HCT116 (cell line): ENCODE measurements around the gene PDC. TPM values are rescaled to one million over a fixed set of nuclear protein-coding genes. Genes with fewer than 3 reads are reported as not detected.

Experiments used
- ATAC-seq: fragments of 200-7000 bp; cut with Tn5 transposase; 2 replicates; pipeline ENCODE4 v1.9.1; 2020; ENCODE audit warnings: mild to moderate bottlenecking, moderate library complexity
- BruUV-seq: library from RNA; stranded (reverse); fragments of 400-500 nt; replicated peaks from 2 replicates; lab custom pipeline; 2021; lab: Mats Ljungman, UMichigan
- CTCF ChIA-PET: fragments of 300-600 bp; sonication (Branson Sonifier 250); formaldehyde crosslinking; loops from one replicate; lab custom pipeline; 2021; ENCODE audit warnings: antibody characterized with exemption; lab: Charles Lee
- POLR2A ChIA-PET: fragments of 300-600, 350-600 bp; sonication (Branson Sonifier 250); formaldehyde crosslinking; loops from one replicate; lab custom pipeline; 2021; ENCODE audit warnings: antibody characterized with exemption; lab: Charles Lee
- RAD21 ChIA-PET, 2 experiments: fragments of 300-600 bp; sonication (Branson Sonifier 250); formaldehyde crosslinking; loops; one replicate each; lab custom pipeline; 2023; ENCODE audit warnings: low total read pairs in 2 of 2; ENCODE audit not compliant: uncharacterized antibody in 2 of 2, unreplicated experiment in 2 of 2, low non-redundant PET in 1 of 2; lab: Charles Lee
- DNase-seq: peaks from one replicate; pipeline ENCODE4 v3.0.0-alpha.2; 2010; ENCODE audit warnings: low read depth, low spot score
- H2AFZ ChIP-seq: fragments of 200-600 bp; shearing (Covaris generic), sonication (generic); 2 replicates; pipeline ENCODE4 v1.6.1; 2017; ENCODE audit warnings: low read depth, mixed run types, mixed read lengths, antibody characterized with exemption, low read length; ENCODE audit not compliant: poor library complexity, severe bottlenecking
- H3K27ac ChIP-seq: 2 replicates; pipeline ENCODE4 v1.5.1; 2012; ENCODE audit warnings: low read depth, low read length
- H3K27me3 ChIP-seq: fragments of 200-600 bp; sonication (generic); 2 replicates; pipeline ENCODE4 v1.6.1; 2016; ENCODE audit warnings: mixed run types, low read length, mixed read lengths; ENCODE audit not compliant: insufficient read depth
- H3K36me3 ChIP-seq, 2 experiments: fragments of 200-500 bp in 1 of 2; fragments of 200-600 bp in 1 of 2; sonication (Bioruptor generic) in 1 of 2; sonication (generic) in 1 of 2; 2 replicates each; pipeline versions ENCODE4 v1.5.1 to v1.6.1; 2014 to 2016; ENCODE audit warnings: low read length in 2 of 2, inconsistent platforms in 1 of 2, mixed read lengths in 1 of 2, mixed run types in 1 of 2; ENCODE audit not compliant: insufficient read depth in 2 of 2, control insufficient read depth in 1 of 2
- H3K4me1 ChIP-seq, 2 experiments: fragments of 200-600 bp in 1 of 2; sonication (generic) in 1 of 2; 2 replicates each; pipeline versions ENCODE4 v1.5.1 to v1.6.1; 2012 to 2017; ENCODE audit warnings: low read length in 2 of 2, inconsistent platforms in 1 of 2, mild to moderate bottlenecking in 1 of 2, mixed read lengths in 1 of 2, mixed run types in 1 of 2, moderate library complexity in 1 of 2; ENCODE audit not compliant: insufficient read depth in 2 of 2, control insufficient read depth in 1 of 2
- H3K4me2 ChIP-seq: fragments of 200-600 bp; sonication (generic); 2 replicates; pipeline ENCODE4 v1.6.1; 2017; ENCODE audit warnings: mixed run types, low read length, mixed read lengths
- H3K4me3 ChIP-seq, 2 experiments: fragments of 200-600 bp in 1 of 2; sonication (generic) in 1 of 2; replicated peaks in 1 of 2; 2 replicates each; pipeline ENCODE4 v1.5.1; 2011 to 2016; ENCODE audit warnings: low read length in 2 of 2, control low read depth in 1 of 2, low read depth in 1 of 2, mild to moderate bottlenecking in 1 of 2, mixed read lengths in 1 of 2, mixed run types in 1 of 2
- H3K79me2 ChIP-seq: fragments of 200-600 bp; sonication (generic); 2 replicates; pipeline ENCODE4 v1.6.1; 2017; ENCODE audit warnings: mild to moderate bottlenecking, mixed run types, low read length, moderate library complexity, mixed read lengths; ENCODE audit not compliant: insufficient read depth
- H3K9ac ChIP-seq: fragments of 200-600 bp; sonication (generic); 2 replicates; pipeline ENCODE4 v1.6.1; 2016; ENCODE audit warnings: low read length, mixed read lengths
- H3K9me2 ChIP-seq: fragments of 200-600 bp; sonication (generic), shearing (Covaris generic); 2 replicates; pipeline ENCODE4 v1.6.1; 2017; ENCODE audit warnings: mixed run types, mild to moderate bottlenecking, moderate library complexity; ENCODE audit not compliant: insufficient read depth
- H3K9me3 ChIP-seq, 2 experiments: fragments of 200-500 bp in 1 of 2; fragments of 200-600 bp in 1 of 2; sonication (Bioruptor generic) in 1 of 2; sonication (generic) in 1 of 2; 2 replicates each; pipeline ENCODE4 v1.6.1; 2014 to 2017; ENCODE audit warnings: low read length in 2 of 2, mixed read lengths in 2 of 2, inconsistent platforms in 1 of 2, low read depth in 1 of 2, mild to moderate bottlenecking in 1 of 2, mixed run types in 1 of 2, moderate library complexity in 1 of 2; ENCODE audit not compliant: control insufficient read depth in 1 of 2, insufficient read depth in 1 of 2
- H4K20me1 ChIP-seq: fragments of 200-600 bp; sonication (generic), shearing (Covaris generic); 2 replicates; pipeline ENCODE4 v1.6.1; 2017; ENCODE audit warnings: mixed run types, mild to moderate bottlenecking, moderate library complexity; ENCODE audit not compliant: insufficient read depth
- ELF1 ChIP-seq: IDR thresholded peaks from 2 replicates; pipeline ENCODE4 v1.6.1; 2012; ENCODE audit warnings: low read depth, borderline replicate concordance
- EZH2 ChIP-seq: fragments of 200-600 bp; sonication (generic); IDR thresholded peaks from 2 replicates; pipeline ENCODE4 v1.6.1; 2017; ENCODE audit warnings: antibody characterized with exemption, mixed run types
- EZH2phosphoT487 ChIP-seq: fragments of 200-600 bp; IDR thresholded peaks from 2 replicates; pipeline ENCODE4 v1.6.1; 2018; ENCODE audit warnings: antibody characterized with exemption, borderline replicate concordance
- FOSL1 ChIP-seq: IDR thresholded peaks from 2 replicates; pipeline ENCODE4 v1.6.1; 2012; ENCODE audit warnings: low read depth
- POLR2AphosphoS5 ChIP-seq: IDR thresholded peaks from 2 replicates; pipeline ENCODE4 v1.6.1; 2011; ENCODE audit warnings: mild to moderate bottlenecking, low read depth, low read length, moderate library complexity
- SIN3A ChIP-seq: IDR thresholded peaks from 2 replicates; pipeline ENCODE4 v1.6.1; 2012; ENCODE audit warnings: low read depth
- SP1 ChIP-seq: IDR thresholded peaks from 2 replicates; pipeline ENCODE4 v1.6.1; 2012; ENCODE audit warnings: low read depth
- SRF ChIP-seq: IDR thresholded peaks from 2 replicates; pipeline ENCODE4 v1.6.1; 2012; ENCODE audit warnings: low read depth
- TCF7L2 ChIP-seq: IDR thresholded peaks from 2 replicates; pipeline ENCODE4 v1.7.0; 2011; ENCODE audit warnings: borderline replicate concordance, inconsistent platforms; ENCODE audit not compliant: insufficient read depth, insufficient read length; ENCODE audit errors: extremely low read depth
- YY1 ChIP-seq: IDR thresholded peaks from 2 replicates; pipeline ENCODE4 v1.6.1; 2011; ENCODE audit warnings: low read length, low read depth, moderate library complexity, mild to moderate bottlenecking; ENCODE audit not compliant: insufficient replicate concordance; ENCODE audit errors: extremely low read depth
- ZFX ChIP-seq: fragments of 450-650 bp; IDR thresholded peaks from 2 replicates; pipeline ENCODE4 v1.6.1; 2017
- ZNF274 ChIP-seq: fragments of 200-500 bp; sonication (Bioruptor generic); IDR thresholded peaks from 2 replicates; pipeline ENCODE4 v1.6.1; 2014; ENCODE audit warnings: mild to moderate bottlenecking, low read depth, low read length, inconsistent platforms
- intact Hi-C: fragments of 100-400 bp; cut with micrococcal nuclease; formaldehyde crosslinking; loops from 2 replicates; pipeline ENCODE4 v1.10.0; 2022
- total RNA-seq: library from RNA; stranded (reverse); gene quantifications from one replicate; pipeline ENCODE4 v1.2.1, GENCODE V29; 2021; ENCODE audit not compliant: unreplicated experiment
- TF ChIP-seq, protein P1 (sequence below): IDR thresholded peaks from 2 replicates; pipeline ENCODE4 v1.6.1; 2012
- TF ChIP-seq, protein P2 (sequence below), 3 experiments: fragments of 200-600 bp in 1 of 3; sonication (generic) in 1 of 3; IDR thresholded peaks in 2 of 3; conservative IDR thresholded peaks in 1 of 3; 2 replicates each; pipeline ENCODE4 v1.5.1; 2012 to 2017; ENCODE audit warnings: low read depth in 2 of 3, low read length in 2 of 3, antibody characterized with exemption in 1 of 3, borderline replicate concordance in 1 of 3, control low read depth in 1 of 3, mild to moderate bottlenecking in 1 of 3, mixed read lengths in 1 of 3, mixed run types in 1 of 3, moderate library complexity in 1 of 3; ENCODE audit not compliant: insufficient read depth in 1 of 3
- TF ChIP-seq, protein P3 (sequence below): IDR thresholded peaks from 2 replicates; pipeline ENCODE4 v1.6.1; 2012; ENCODE audit warnings: low read depth
- TF ChIP-seq, protein P4 (sequence below): IDR thresholded peaks from 2 replicates; pipeline ENCODE4 v1.6.1; 2012

PDC gene
- total RNA-seq, 1 experiment from 2014 or later = not detected

DNA sequence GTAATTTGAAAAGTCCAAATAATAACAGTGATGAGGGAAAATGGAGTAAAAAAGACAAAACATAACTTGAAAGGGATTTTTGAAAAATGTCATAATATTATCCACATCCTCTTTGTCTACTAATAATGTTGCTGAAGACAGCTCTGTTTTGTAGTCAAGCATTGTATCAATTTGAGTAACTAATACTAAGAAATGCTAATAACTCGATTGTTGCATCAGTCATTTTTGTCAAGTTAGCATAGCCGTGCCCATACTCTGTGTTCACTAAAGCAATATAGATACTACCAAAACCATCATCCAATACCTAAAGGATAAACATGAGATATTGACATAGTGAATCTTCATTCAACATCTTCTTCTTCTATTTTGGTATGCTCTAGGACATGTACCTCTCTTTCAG, 17.3 kb downstream of the PDC start:
- ATAC-seq = no peak
- Histone ChIP-seq H3K36me3 (no peaks in the 10 kb centered on the region), H3K27me3 (no peaks in the 10 kb centered on the region), H3K4me1 (0 out of 4 replicates have a peak, but pooled peaks cover 0 to 6% of the 10 kb centered on the region in 2 experiments), H3K9me2 (no peaks in the 10 kb centered on the region), H3K9ac (no peak overlapping the region), H3K9me3 (no peaks in the 10 kb centered on the region), H3K4me2 (no peak overlapping the region), H3K79me2 (no peaks in the 10 kb centered on the region), H2AFZ (no peak overlapping the region), H3K4me3 (no peak overlapping the region), H4K20me1 (no peaks in the 10 kb centered on the region), H3K27ac (no peak overlapping the region)
- ChIA-PET CTCF (no interaction called here), RAD21 (no interaction called here), POLR2A (no interaction called here)
- no TSS peak for BruUV-seq
- intact Hi-C loops = no loop called here
- TF ChIP-seq SRF (no peak), YY1 (no peak), FOSL1 (no peak), EZH2 (no peak), SIN3A (no peak), SP1 (no peak), POLR2AphosphoS5 (no peak), ZNF274 (no peak), EZH2phosphoT487 (no peak), ZFX (no peak), ELF1 (no peak), TCF7L2 (no peak)
- TF ChIP-seq, protein P1, sequence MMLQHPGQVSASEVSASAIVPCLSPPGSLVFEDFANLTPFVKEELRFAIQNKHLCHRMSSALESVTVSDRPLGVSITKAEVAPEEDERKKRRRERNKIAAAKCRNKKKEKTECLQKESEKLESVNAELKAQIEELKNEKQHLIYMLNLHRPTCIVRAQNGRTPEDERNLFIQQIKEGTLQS = no peak
- TF ChIP-seq, protein P2, sequence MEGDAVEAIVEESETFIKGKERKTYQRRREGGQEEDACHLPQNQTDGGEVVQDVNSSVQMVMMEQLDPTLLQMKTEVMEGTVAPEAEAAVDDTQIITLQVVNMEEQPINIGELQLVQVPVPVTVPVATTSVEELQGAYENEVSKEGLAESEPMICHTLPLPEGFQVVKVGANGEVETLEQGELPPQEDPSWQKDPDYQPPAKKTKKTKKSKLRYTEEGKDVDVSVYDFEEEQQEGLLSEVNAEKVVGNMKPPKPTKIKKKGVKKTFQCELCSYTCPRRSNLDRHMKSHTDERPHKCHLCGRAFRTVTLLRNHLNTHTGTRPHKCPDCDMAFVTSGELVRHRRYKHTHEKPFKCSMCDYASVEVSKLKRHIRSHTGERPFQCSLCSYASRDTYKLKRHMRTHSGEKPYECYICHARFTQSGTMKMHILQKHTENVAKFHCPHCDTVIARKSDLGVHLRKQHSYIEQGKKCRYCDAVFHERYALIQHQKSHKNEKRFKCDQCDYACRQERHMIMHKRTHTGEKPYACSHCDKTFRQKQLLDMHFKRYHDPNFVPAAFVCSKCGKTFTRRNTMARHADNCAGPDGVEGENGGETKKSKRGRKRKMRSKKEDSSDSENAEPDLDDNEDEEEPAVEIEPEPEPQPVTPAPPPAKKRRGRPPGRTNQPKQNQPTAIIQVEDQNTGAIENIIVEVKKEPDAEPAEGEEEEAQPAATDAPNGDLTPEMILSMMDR (IDR thresholded peaks at IDR 0.05 in 2 of 3, conservative IDR thresholded peaks at IDR 0.05 in 1 of 3; ENCODE audit: borderline replicate concordance in 1 of 3, insufficient read depth in 1 of 3, low read depth in 2 of 3, low read length in 2 of 3) = no peak
- TF ChIP-seq, protein P3, sequence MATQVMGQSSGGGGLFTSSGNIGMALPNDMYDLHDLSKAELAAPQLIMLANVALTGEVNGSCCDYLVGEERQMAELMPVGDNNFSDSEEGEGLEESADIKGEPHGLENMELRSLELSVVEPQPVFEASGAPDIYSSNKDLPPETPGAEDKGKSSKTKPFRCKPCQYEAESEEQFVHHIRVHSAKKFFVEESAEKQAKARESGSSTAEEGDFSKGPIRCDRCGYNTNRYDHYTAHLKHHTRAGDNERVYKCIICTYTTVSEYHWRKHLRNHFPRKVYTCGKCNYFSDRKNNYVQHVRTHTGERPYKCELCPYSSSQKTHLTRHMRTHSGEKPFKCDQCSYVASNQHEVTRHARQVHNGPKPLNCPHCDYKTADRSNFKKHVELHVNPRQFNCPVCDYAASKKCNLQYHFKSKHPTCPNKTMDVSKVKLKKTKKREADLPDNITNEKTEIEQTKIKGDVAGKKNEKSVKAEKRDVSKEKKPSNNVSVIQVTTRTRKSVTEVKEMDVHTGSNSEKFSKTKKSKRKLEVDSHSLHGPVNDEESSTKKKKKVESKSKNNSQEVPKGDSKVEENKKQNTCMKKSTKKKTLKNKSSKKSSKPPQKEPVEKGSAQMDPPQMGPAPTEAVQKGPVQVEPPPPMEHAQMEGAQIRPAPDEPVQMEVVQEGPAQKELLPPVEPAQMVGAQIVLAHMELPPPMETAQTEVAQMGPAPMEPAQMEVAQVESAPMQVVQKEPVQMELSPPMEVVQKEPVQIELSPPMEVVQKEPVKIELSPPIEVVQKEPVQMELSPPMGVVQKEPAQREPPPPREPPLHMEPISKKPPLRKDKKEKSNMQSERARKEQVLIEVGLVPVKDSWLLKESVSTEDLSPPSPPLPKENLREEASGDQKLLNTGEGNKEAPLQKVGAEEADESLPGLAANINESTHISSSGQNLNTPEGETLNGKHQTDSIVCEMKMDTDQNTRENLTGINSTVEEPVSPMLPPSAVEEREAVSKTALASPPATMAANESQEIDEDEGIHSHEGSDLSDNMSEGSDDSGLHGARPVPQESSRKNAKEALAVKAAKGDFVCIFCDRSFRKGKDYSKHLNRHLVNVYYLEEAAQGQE = no peak
- TF ChIP-seq, protein P4, sequence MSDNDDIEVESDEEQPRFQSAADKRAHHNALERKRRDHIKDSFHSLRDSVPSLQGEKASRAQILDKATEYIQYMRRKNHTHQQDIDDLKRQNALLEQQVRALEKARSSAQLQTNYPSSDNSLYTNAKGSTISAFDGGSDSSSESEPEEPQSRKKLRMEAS = no peak
- no peak for DNase-seq
